ENCODE results near the gene PTH2R. TPM values are rescaled to one million over a fixed set of nuclear protein-coding genes. Genes with fewer than 3 reads are reported as not detected.
A peak's percentile ranks its signal among the peaks of the same experiment; 100 is the strongest.
"Not testable (repeated sequence)": the region's sequence is repeated elsewhere in the genome, so short reads cannot be mapped to it uniquely, and the experiment has no call there.

PTH2R gene, protein sequence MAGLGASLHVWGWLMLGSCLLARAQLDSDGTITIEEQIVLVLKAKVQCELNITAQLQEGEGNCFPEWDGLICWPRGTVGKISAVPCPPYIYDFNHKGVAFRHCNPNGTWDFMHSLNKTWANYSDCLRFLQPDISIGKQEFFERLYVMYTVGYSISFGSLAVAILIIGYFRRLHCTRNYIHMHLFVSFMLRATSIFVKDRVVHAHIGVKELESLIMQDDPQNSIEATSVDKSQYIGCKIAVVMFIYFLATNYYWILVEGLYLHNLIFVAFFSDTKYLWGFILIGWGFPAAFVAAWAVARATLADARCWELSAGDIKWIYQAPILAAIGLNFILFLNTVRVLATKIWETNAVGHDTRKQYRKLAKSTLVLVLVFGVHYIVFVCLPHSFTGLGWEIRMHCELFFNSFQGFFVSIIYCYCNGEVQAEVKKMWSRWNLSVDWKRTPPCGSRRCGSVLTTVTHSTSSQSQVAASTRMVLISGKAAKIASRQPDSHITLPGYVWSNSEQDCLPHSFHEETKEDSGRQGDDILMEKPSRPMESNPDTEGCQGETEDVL
- under 1 TPM in 1 of 2 donors, not detected in 1; 0.08 TPM for total RNA-seq
- long read RNA-seq, result 0 reads

DNA sequence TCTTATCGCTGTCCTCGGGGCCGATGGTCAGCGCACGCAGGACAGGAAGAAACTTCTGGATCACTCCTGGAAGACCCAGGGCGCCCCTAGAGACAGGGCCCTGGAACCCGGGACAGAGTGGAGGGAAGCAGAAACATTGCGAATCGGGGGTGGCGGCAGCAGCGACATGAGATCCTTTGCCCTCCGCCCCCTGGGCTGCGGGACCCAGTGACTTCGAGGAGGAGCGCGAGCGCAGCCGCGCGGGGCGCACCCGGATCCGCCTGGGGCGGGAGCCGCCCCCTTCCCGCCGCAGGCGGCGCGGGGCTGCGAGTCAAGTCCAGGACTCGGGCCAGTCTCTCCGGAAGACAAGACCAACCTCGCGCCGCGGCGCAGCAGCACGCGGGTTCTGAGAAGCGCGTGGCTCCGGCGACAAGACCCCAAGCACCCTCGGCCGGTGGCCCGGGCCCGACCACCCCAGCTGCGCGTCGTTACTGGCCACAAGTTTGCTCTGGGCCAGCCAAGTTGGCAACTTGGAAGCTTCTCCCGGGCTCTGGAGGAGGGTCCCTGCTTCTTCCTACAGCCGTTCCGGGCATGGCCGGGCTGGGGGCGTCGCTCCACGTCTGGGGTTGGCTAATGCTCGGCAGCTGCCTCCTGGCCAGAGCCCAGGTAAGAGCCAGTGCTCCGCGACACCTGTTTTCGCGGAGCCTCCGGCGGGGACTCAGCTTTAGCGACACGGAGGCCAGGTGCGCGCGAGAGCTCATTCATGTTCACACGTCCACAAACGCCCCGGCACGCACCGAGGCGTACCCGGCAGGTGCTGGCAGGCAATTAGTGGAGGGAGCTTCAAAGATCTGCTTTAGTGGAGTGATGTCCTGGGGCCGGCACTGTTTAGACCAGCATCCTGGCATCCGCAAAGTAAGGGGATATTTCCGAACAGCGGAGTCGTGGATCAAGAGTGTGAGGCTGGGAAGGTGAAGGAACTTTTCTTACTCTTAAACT, at the start of gene PTH2R:
TSS of gene PTH2R (plus strand) at position 319 of the 978 bp plus-strand sequence. CDS start at position 571, 252 bp downstream.
- DNase-seq, result peak in 1 of 2 donors; percentile 3
- ATAC-seq, result no peak
- intact Hi-C loops (cut with DNase I, micrococcal nuclease), result no loop called here

- no peak for DNase-seq
- no peak for ATAC-seq
- intact Hi-C loops (cut with DNase I, micrococcal nuclease), result no loop called here
Measured at GRCh38 chr2:208356846-208357574, 49.6 kb upstream of the PTH2R start.

DNA sequence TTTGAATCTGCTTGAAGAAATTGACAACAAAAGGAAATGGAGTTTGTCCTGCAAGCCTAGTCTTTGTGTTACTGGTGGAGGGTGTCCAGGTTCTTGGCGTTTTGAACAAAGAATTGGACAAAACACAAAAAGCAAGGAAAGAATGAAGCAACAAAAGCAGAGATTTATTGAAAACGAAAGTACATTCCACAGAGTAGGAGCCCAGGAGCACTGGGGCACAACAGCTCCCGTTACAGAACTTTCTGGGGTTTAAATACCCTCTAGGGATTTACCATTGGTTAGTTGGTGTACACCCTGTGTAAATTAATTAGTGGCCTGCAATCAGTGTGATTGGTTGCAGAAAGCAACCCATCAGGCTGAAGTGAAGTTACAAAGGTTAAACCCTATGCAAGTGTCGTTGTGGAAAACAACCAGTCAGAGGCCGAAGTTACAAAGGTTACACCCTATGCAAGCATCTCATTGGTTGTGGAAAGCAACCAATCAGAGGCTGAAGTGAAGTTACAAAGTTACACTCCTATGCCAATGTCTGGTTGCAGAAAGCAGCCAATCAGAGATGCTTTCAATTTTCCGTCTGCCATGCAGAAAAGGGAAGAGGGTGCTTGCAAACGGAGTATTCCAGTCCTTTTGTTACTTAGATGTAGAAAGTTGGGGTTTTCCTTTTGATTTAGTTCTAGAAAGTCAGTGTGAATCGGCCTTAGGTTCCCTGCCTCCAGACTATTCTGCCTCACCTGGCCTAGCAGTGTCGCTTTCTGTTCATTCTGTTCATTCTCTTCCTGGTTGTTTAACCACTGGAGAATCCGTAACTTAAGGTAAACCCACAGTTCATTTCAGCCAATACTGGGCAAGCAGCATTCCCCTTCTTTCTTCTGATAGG, 47.6 kb upstream of the PTH2R start:
- intact Hi-C loops (cut with DNase I, micrococcal nuclease), result no loop called here
- no peak for DNase-seq
- no peak for ATAC-seq

- DNase-seq (no peak), ATAC-seq (no peak)
- intact Hi-C loops (cut with DNase I, micrococcal nuclease), result no loop called here
Measured at GRCh38 chr2:208359632-208359986, 47.0 kb upstream of the PTH2R start.

DNA sequence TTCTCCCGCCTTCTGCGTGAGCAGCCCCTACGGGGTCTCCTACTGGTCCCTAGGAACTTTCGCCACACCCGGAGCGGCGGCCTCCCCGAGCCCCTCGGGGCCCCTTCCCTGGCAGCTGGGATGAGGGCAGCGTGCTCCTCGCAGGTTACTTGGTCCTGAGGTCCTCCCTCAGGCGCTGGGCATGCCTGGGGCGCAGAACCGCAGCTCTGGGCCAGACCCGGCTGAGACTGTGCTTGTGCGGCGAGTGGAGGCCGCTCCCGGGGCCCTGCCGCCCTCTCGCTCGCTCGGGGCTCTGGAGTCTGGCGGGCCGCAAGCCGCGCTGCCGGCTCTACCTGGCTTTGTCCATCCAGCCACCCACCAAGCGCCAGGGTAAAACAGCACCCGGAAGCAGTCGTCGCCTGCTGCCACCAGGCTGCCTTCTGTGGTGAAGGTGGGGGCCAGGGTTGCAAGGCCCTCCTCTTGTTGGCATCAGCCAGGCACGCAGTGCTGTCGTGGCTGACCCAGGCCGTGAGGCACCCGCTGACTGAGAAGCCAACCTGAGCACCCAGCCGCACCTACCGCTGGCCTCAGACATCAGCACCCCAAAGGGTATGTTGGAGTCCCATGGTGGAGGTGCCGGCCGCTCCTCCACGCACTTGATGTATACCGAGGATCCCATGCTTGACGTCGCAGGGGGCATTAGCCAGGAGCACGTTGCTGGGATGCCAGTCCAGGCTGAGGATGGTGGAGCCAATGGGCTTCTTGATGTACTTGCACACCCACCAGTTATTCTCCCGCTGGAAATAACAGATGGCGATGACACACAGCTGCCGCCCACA, 46.1 kb upstream of the PTH2R start:
- intact Hi-C loops (cut with DNase I, micrococcal nuclease), result no loop called here
- no peak for DNase-seq
- ATAC-seq, result no peak

GRCh38 chr2:208361077-208361441, 45.5 kb upstream of the PTH2R start:
- DNase-seq (no peak), ATAC-seq (no peak)
- intact Hi-C loops (cut with DNase I, micrococcal nuclease), result no loop called here

DNA sequence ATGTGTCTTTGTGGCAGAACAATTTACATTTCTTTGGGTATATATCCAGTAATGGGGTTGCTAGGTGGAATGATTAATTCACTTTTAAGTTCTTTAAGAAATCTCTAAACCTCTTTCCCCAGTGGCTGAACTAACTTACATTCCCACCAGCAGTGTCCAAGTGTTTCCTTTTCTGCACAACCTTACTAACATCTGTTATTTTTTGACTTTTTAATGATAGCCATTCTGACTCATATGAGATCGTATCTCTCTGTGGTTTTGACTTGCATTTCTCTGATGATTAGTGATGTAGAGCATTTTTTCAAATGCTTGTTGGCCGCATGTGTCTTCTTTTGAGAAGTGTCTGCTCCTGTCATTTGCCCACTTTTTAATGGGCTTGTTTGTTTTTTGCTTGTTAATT, 43.1 kb upstream of the PTH2R start:
- ATAC-seq (no peak), DNase-seq (no peak)
- intact Hi-C loops (cut with DNase I, micrococcal nuclease), result no loop called here

GRCh38 chr2:208366215-208367127, 40.1 kb upstream of the PTH2R start:
- ATAC-seq (no peak), DNase-seq (no peak)
- intact Hi-C loops (cut with DNase I, micrococcal nuclease), result no loop called here

- intact Hi-C loops (cut with DNase I, micrococcal nuclease), result no loop called here
- ATAC-seq (no peak), DNase-seq (no peak)
Measured at GRCh38 chr2:208369091-208369490, 37.5 kb upstream of the PTH2R start.

- intact Hi-C loops (cut with DNase I, micrococcal nuclease), result no loop called here
- no peak for DNase-seq
- no peak for ATAC-seq
Measured at GRCh38 chr2:208370881-208371633, 35.5 kb upstream of the PTH2R start.

DNA sequence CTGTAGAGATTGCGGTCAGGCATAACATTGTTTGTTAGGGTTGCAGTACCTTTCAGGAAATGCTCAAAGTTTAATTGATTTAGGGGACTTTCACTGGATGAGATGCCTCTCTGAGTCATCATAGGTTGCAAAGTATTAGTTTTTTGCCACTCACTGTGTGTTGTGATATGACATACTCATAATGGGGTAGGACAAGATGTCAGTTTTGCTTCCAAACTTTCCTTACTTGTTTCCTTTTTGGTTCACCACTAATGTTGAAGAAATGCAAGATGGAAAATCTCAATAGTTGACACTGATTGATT, 35.0 kb upstream of the PTH2R start:
- intact Hi-C loops (cut with DNase I, micrococcal nuclease), result no loop called here
- ATAC-seq, result no peak
- no peak for DNase-seq

GRCh38 chr2:208373460-208374089, 33.0 kb upstream of the PTH2R start:
- DNase-seq, result peak in 1 of 2 donors; percentile 20
- ATAC-seq, result no peak

DNA sequence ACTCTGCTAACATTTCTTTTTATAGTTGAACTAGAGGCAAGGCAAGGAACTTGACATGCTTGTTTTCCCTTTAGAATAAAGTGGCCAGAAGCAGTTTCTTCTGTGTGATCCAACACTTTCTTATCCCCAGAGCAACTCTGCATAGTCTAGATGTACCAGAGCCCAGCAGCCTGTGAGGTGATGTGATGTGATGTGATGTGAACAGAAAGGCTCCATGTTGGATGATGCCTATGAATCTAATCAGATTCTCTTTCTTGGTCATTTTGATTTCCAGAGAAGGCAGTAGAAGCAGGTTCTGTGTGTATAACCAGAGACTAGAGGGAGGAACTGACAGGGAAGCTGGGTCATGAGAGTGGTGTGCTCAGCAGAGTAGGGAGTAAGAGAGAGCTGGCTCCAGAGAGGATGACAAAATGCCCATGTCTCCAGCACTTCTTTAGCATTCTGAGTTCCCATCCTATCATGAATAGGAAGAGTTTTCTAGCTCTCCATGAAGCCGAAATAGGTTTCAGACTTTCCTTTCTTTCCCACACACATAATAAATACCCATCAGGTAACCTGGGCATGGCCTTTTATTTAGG, 31.0 kb upstream of the PTH2R start:
- intact Hi-C loops (cut with DNase I, micrococcal nuclease), result no loop called here
- no peak for ATAC-seq
- DNase-seq, result no peak

More at GRCh38 chr2:208373460-208374089, 33.0 kb upstream of the PTH2R start:
- intact Hi-C loops (cut with DNase I, micrococcal nuclease), result no loop called here

GRCh38 chr2:208377344-208377860, 29.2 kb upstream of the PTH2R start:
- not testable (repeated sequence) for ATAC-seq, DNase-seq

GRCh38 chr2:208379192-208379591, 27.4 kb upstream of the PTH2R start:
- DNase-seq, result no peak
- intact Hi-C loops (cut with DNase I, micrococcal nuclease), result no loop called here
- no peak for ATAC-seq

More at GRCh38 chr2:208377344-208377860, 29.2 kb upstream of the PTH2R start:
- intact Hi-C loops (cut with DNase I, micrococcal nuclease), result not testable (repeated sequence)

All from left colon (tissue), 2 donors.